SK-N-SH treated with all-trans-retinoic acid at 6 μM for 48 hours (cell line): Measurements from ENCODE around the gene STT3B.

Source experiments
- ATAC-seq: fragments of 200-7000 bp; cut with Tn5 transposase; 3 replicates; pipeline ENCODE4 v1.9.1; 2020; ENCODE audit warnings: mild to moderate bottlenecking, moderate library complexity
- BACH2 ChIP-seq: fragments of 250-450 bp; sonication (Bioruptor Pico); IDR thresholded peaks from 2 replicates; pipeline ENCODE4 v1.9.0; 2021; ENCODE audit warnings: mild to moderate bottlenecking, borderline replicate concordance
- CREB5 ChIP-seq: fragments of 250-450 bp; sonication (Bioruptor Pico); IDR thresholded peaks from 2 replicates; pipeline ENCODE4 v1.5.1; 2020; ENCODE audit warnings: low read depth, mild to moderate bottlenecking, moderate library complexity
- CSDC2 ChIP-seq: fragments of 250-450 bp; sonication (Bioruptor Pico); IDR thresholded peaks from 2 replicates; pipeline ENCODE4 v1.5.0; 2020; ENCODE audit warnings: mild to moderate bottlenecking, moderate library complexity
- CSRNP3 ChIP-seq: fragments of 250-450 bp; sonication (Bioruptor Pico); IDR thresholded peaks from 2 replicates; pipeline ENCODE4 v1.5.1; 2021; ENCODE audit warnings: mild to moderate bottlenecking, moderate library complexity
- ESRRG ChIP-seq: fragments of 250-450 bp; sonication (Bioruptor Pico); IDR thresholded peaks from 2 replicates; pipeline ENCODE4 v1.6.1; 2021; ENCODE audit warnings: mild to moderate bottlenecking
- GLIS3 ChIP-seq: fragments of 250-450 bp; sonication (Bioruptor Pico); IDR thresholded peaks from 2 replicates; pipeline ENCODE4 v1.5.0; 2020; ENCODE audit warnings: mild to moderate bottlenecking, moderate library complexity
- ISL1 ChIP-seq: fragments of 250-450 bp; sonication (Bioruptor Pico); IDR thresholded peaks from 2 replicates; pipeline ENCODE4 v2.1.2; 2022; ENCODE audit warnings: mild to moderate bottlenecking, moderate library complexity
- OSR1 ChIP-seq: fragments of 250-450 bp; sonication (Bioruptor Pico); IDR thresholded peaks from 2 replicates; pipeline ENCODE4 v1.8.0; 2022; ENCODE audit warnings: moderate library complexity, mild to moderate bottlenecking, inconsistent platforms
- PATZ1 ChIP-seq: fragments of 250-450 bp; sonication (Bioruptor Pico); IDR thresholded peaks from 2 replicates; pipeline ENCODE4 v1.8.0; 2020; ENCODE audit warnings: mild to moderate bottlenecking, moderate library complexity, borderline replicate concordance
- POU6F1 ChIP-seq: fragments of 250-450 bp; sonication (Bioruptor Pico); IDR thresholded peaks from 2 replicates; pipeline ENCODE4 v1.8.0; 2021; ENCODE audit warnings: low read depth, mild to moderate bottlenecking, moderate library complexity, borderline replicate concordance
- PPARA ChIP-seq: fragments of 250-450 bp; sonication (Bioruptor Pico); IDR thresholded peaks from 2 replicates; pipeline ENCODE4 v1.5.0; 2020; ENCODE audit warnings: mild to moderate bottlenecking, borderline replicate concordance
- RARB ChIP-seq: fragments of 250-450 bp; sonication (Bioruptor Pico); IDR thresholded peaks from 2 replicates; pipeline ENCODE4 v1.8.0; 2021; ENCODE audit warnings: mild to moderate bottlenecking, moderate library complexity
- SNAI2 ChIP-seq: fragments of 250-450 bp; sonication (Bioruptor Pico); IDR thresholded peaks from 2 replicates; pipeline ENCODE4 v1.5.0; 2020; ENCODE audit warnings: mild to moderate bottlenecking, moderate library complexity
- TCF4 ChIP-seq: fragments of 250-450 bp; sonication (Bioruptor Pico); IDR thresholded peaks from 2 replicates; pipeline ENCODE4 v1.8.0; 2021; ENCODE audit warnings: mild to moderate bottlenecking, moderate library complexity, borderline replicate concordance
- TOX ChIP-seq: fragments of 250-450 bp; sonication (Bioruptor Pico); IDR thresholded peaks from 2 replicates; pipeline ENCODE4 v1.8.0; 2021; ENCODE audit warnings: mild to moderate bottlenecking, moderate library complexity, borderline replicate concordance
- TSHZ2 ChIP-seq: fragments of 250-450 bp; sonication (Bioruptor Pico); IDR thresholded peaks from 2 replicates; pipeline ENCODE4 v1.5.0; 2020; ENCODE audit warnings: mild to moderate bottlenecking, moderate library complexity
- ZC3H10 ChIP-seq: fragments of 250-450 bp; sonication (Bioruptor Pico); IDR thresholded peaks from 2 replicates; pipeline ENCODE4 v1.5.1; 2021; ENCODE audit warnings: mild to moderate bottlenecking, moderate library complexity
- ZFP3 ChIP-seq: fragments of 250-450 bp; sonication (Bioruptor Pico); IDR thresholded peaks from 2 replicates; pipeline ENCODE4 v1.5.0; 2020; ENCODE audit warnings: mild to moderate bottlenecking, moderate library complexity
- ZFP30 ChIP-seq: fragments of 450-650 bp; formaldehyde crosslinking; IDR thresholded peaks from 2 replicates; pipeline ENCODE4 v1.5.0; 2022; ENCODE audit warnings: mild to moderate bottlenecking, moderate library complexity
- ZNF565 ChIP-seq: fragments of 450-650 bp; formaldehyde crosslinking; conservative IDR thresholded peaks from 2 replicates; pipeline ENCODE4 v1.5.0; 2020; ENCODE audit warnings: low read depth, mild to moderate bottlenecking, moderate library complexity
- ZNF70 ChIP-seq: fragments of 450-650 bp; formaldehyde crosslinking; IDR thresholded peaks from 2 replicates; pipeline ENCODE4 v1.5.0; 2020; ENCODE audit warnings: mild to moderate bottlenecking, moderate library complexity
- ZNF8 ChIP-seq: fragments of 450-650 bp; formaldehyde crosslinking; IDR thresholded peaks from 2 replicates; pipeline ENCODE4 v1.5.0; 2020; ENCODE audit warnings: mild to moderate bottlenecking, moderate library complexity

STT3B gene

GRCh38 chr3:31629054-31629453 is 96.3 kb downstream of the STT3B start:
- TF ChIP-seq RARB (no peak), ESRRG (CRISPR knock-in tag) (no peak), SNAI2 (CRISPR knock-in tag) (no peak), ZFP30 (CRISPR knock-in tag) (no peak), PATZ1 (no peak), GLIS3 (no peak), ZC3H10 (no peak), ISL1 (CRISPR knock-in tag) (no peak), CSRNP3 (CRISPR knock-in tag) (no peak), ZNF8 (CRISPR knock-in tag) (no peak), ZNF70 (CRISPR knock-in tag) (no peak), BACH2 (CRISPR knock-in tag) (no peak), TCF4 (no peak), ZFP3 (CRISPR knock-in tag) (no peak), OSR1 (no peak), ZNF565 (no peak), TOX (CRISPR knock-in tag) (no peak), PPARA (CRISPR knock-in tag) (no peak)
- TF ChIP-seq, all 23 proteins: peak for 0
- no peak for ATAC-seq

- peak; percentile 89 for ATAC-seq
These were observed 101.8 kb downstream of the STT3B start for GRCh38 chr3:31634476-31634875.

GRCh38 chr3:31635545-31635944 is 102.8 kb downstream of the STT3B start:
- TF ChIP-seq ESRRG (CRISPR knock-in tag) (no peak), PATZ1 (no peak), SNAI2 (CRISPR knock-in tag) (no peak), CSDC2 (CRISPR knock-in tag) (no peak), TOX (CRISPR knock-in tag) (no peak), ZNF565 (no peak), CREB5 (CRISPR knock-in tag) (no peak), ISL1 (CRISPR knock-in tag) (no peak), ZFP3 (CRISPR knock-in tag) (no peak), GLIS3 (no peak), ZNF8 (CRISPR knock-in tag) (no peak), POU6F1 (CRISPR knock-in tag) (no peak), RARB (no peak), BACH2 (CRISPR knock-in tag) (no peak), PPARA (CRISPR knock-in tag) (no peak)
- TF ChIP-seq, all 23 proteins: peak for 0
- peak; percentile 39; the same call in 2 of the 3 replicates for ATAC-seq

More at GRCh38 chr3:31634476-31634875, 101.8 kb downstream of the STT3B start:
- TF ChIP-seq ZFP30 (CRISPR knock-in tag) = no peak
- peak; percentile 20; the same call in 1 of the 2 replicates for TF ChIP-seq ISL1 (CRISPR knock-in tag)

- ATAC-seq = no peak; the same call in 2 of the 3 replicates
- TF ChIP-seq TCF4 = peak; percentile 74
- peak; percentile 63; the same call in 1 of the 2 replicates for TF ChIP-seq TSHZ2
- no peak for TF ChIP-seq CSDC2 (CRISPR knock-in tag)
- TF ChIP-seq, all 23 proteins: peak for 2
These were observed 103.3 kb downstream of the STT3B start for GRCh38 chr3:31636049-31636448.
